ENCODE measurements around the gene ZNF436. TPM values are rescaled to one million over a fixed set of nuclear protein-coding genes. Genes with fewer than 3 reads are reported as not detected.
A peak's percentile ranks its signal among the peaks of the same experiment; 100 is the strongest.

Gene ZNF436
- total and polyA plus RNA-seq, 2 of the 8 experiments (the other 6 are each of a cell fraction or from before 2014, with no cell fraction given), result 0.65 to 1.8 TPM

GRCh38 chr1:23367791-23368561 is 1.7 kb downstream of the ZNF436 start:
- Histone ChIP-seq H3K36me3 (ENCODE audit: control insufficient read depth in 2 of 4, insufficient read depth in 4 of 4, low read length in 3 of 4) (peaks cover 0 to under 1% (median under 1%) of the 10 kb centered on the region in 4 experiments; a peak in 2 of 8 replicates), H2BK12ac (ENCODE audit: low read depth, low read length) (no peak overlapping the region), H3K4ac (replicated peaks; ENCODE audit: insufficient read length, low read depth, low read length) (no peak overlapping the region), H3K14ac (ENCODE audit: insufficient read length) (no peak overlapping the region), H2BK120ac (replicated peaks; ENCODE audit: low read depth, low read length) (no peak overlapping the region), H3K23ac (ENCODE audit: insufficient read length) (no peak overlapping the region), H2BK20ac (ENCODE audit: low read length) (no peak overlapping the region), H3K79me2 (ENCODE audit: control insufficient read depth in 1 of 2, insufficient read depth in 2 of 2, low read length in 2 of 2) (no peaks in the 10 kb centered on the region), H4K20me1 (replicated peaks in 1 of 2; ENCODE audit: control insufficient read depth in 1 of 2, insufficient read depth in 2 of 2, low read length in 2 of 2) (peaks cover 7 to 9% of the 10 kb centered on the region in 2 experiments), H3K27me3 (replicated peaks in 1 of 4; ENCODE audit: control insufficient read depth in 3 of 4, extremely low read depth in 1 of 4, insufficient read depth in 3 of 4, low read length in 3 of 4) (peaks cover 44 to 80% (median 67%) of the 10 kb centered on the region in 4 experiments), H2BK5ac (ENCODE audit: low read depth, low read length) (no peak overlapping the region; the same call in none of the 2 replicates), H2AK5ac (ENCODE audit: low read depth, low read length) (no peak overlapping the region), H4K5ac (ENCODE audit: insufficient read length, low read depth, low read length) (no peak overlapping the region), H3K4me2 (ENCODE audit: insufficient read depth in 1 of 2, low read depth in 2 of 2, low read length in 2 of 2) (peak overlapping the region; percentile 76 to 96), H3K56ac (replicated peaks; ENCODE audit: insufficient read length, low read depth, low read length) (no peak overlapping the region), H3K9me3 (ENCODE audit: insufficient read depth in 2 of 2, low read depth in 1 of 2, low read length in 1 of 2) (peaks cover 5 to 19% of the 10 kb centered on the region in 2 experiments), H3K4me3 (ENCODE audit: extremely low read depth in 1 of 4, insufficient read depth in 2 of 4, low read depth in 3 of 4, low read length in 4 of 4) (peak overlapping the region; percentile 74 to 95 (median 83)), H3K23me2 (ENCODE audit: low read depth, low read length) (peaks cover 10% of the 10 kb centered on the region), H3K27ac (ENCODE audit: low read depth, low read length) (no peak overlapping the region), H3K18ac (ENCODE audit: extremely low read depth, low read length) (no peak overlapping the region), H4K91ac (replicated peaks; ENCODE audit: insufficient read length, low read length) (peak overlapping the region; percentile 23), H3K9ac (replicated peaks in 1 of 4; ENCODE audit: extremely low read depth in 1 of 4, low read depth in 3 of 4, low read length in 3 of 4) (peak overlapping the region in 3 of 4 experiments; percentile 36 to 43 (median 42); a peak in 4 of 7 replicates), H2AFZ (ENCODE audit: low read length) (peak overlapping the region; percentile 88), H3K4me1 (replicated peaks in 1 of 4; ENCODE audit: control insufficient read depth in 3 of 4, insufficient read depth in 4 of 4, low read length in 3 of 4) (peaks cover 2 to 11% (median 4%) of the 10 kb centered on the region in 4 experiments; a peak in 6 of 7 replicates), H2BK15ac (ENCODE audit: low read length) (no peak overlapping the region), H3K79me1 (ENCODE audit: low read depth, low read length) (no peaks in the 10 kb centered on the region), H4K8ac (ENCODE audit: extremely low read depth, insufficient read depth, low read length) (peak overlapping the region; percentile 74; the same call in 1 of the 2 replicates)
- ChIA-PET POLR2A (ENCODE audit: partially characterized antibody) (interaction anchor here (1.4 to 3.5 kb wide), 3 partner anchors 10 to 23 kb away, joined by 4 to 23 read pairs (median 17); partner anchors contain the start of gene HNRNPR), CTCF (ENCODE audit: partially characterized antibody) (interaction anchor here (0.8 to 1.8 kb wide), 5 partner anchors 27 to 182 kb away, joined by 3 to 9 read pairs (median 4); no protein-coding TSS in a partner anchor)
- DNase-seq (ENCODE audit: low read depth in 1 of 2, low spot score in 2 of 2), result peak; percentile 94 to 96
- FAIRE-seq, result no peak
- WGBS, 2 experiments (ENCODE audit: extremely low coverage in 1 of 2, insufficient coverage in 1 of 2, insufficient read length in 1 of 2, insufficient replicate concordance in 2 of 2, low coverage in 1 of 2, low lambda C conversion rate in 2 of 2, missing lambda C conversion rate in 1 of 2), result 8% methylated on average over 41 of the region's 41 CpGs; no CpG with 5 or more reads in 1 of the 2 experiments
- peak; percentile 75 for TF ChIP-seq SP2 (IDR thresholded peaks at IDR 0.05; ENCODE audit: low read length)
- TF ChIP-seq CHD2 (IDR thresholded peaks at IDR 0.05; ENCODE audit: low read length), result peak; percentile 91
- peak; percentile 97 for TF ChIP-seq SP1 (IDR thresholded peaks at IDR 0.05; ENCODE audit: low read depth, low read length)
- TF ChIP-seq CBX5 (IDR thresholded peaks at IDR 0.05; ENCODE audit: low read depth, low read length), result no peak
- no peak for TF ChIP-seq RNF2 (IDR thresholded peaks at IDR 0.05; ENCODE audit: borderline replicate concordance, low read depth, low read length, missing control alignments, poor library complexity, severe bottlenecking)
- TF ChIP-seq JUN (IDR thresholded peaks at IDR 0.05; ENCODE audit: low read depth, low read length), result no peak
- no peak for TF ChIP-seq RBBP5 (IDR thresholded peaks at IDR 0.05; ENCODE audit: borderline replicate concordance, low read depth, low read length)
- TF ChIP-seq SIRT6 (IDR thresholded peaks at IDR 0.05; ENCODE audit: low read length), result no peak
- no peak for TF ChIP-seq CBX8 (IDR thresholded peaks at IDR 0.05; ENCODE audit: borderline replicate concordance, low read depth, low read length)
- peak; percentile 41 for TF ChIP-seq EZH2 (IDR thresholded peaks at IDR 0.05; ENCODE audit: low read depth, low read length, severe bottlenecking)
- TF ChIP-seq E2F6 (IDR thresholded peaks at IDR 0.05), result 0 out of 2 replicates have a peak, but pooled peaks have one; percentile 20
